Measurements from ENCODE around the gene C1QTNF8.

GRCh38 chr16:1073566-1074378 lies 22.3 kb downstream of the C1QTNF8 start:
- peak; percentile 57 for TF ChIP-seq CTCF (IDR thresholded peaks at IDR 0.05)
- no peak for TF ChIP-seq EZH2 (IDR thresholded peaks at IDR 0.05)
- TF ChIP-seq EZH2phosphoT487 (IDR thresholded peaks at IDR 0.05) = no peak

Measured in neural progenitor cell (in vitro differentiated cells).